ENCODE data around the gene CNTNAP2. TPM values are rescaled to one million over a fixed set of nuclear protein-coding genes. Genes with fewer than 3 reads are reported as not detected.

Gene CNTNAP2
- total RNA-seq: not detected in 2 replicates

DNA sequence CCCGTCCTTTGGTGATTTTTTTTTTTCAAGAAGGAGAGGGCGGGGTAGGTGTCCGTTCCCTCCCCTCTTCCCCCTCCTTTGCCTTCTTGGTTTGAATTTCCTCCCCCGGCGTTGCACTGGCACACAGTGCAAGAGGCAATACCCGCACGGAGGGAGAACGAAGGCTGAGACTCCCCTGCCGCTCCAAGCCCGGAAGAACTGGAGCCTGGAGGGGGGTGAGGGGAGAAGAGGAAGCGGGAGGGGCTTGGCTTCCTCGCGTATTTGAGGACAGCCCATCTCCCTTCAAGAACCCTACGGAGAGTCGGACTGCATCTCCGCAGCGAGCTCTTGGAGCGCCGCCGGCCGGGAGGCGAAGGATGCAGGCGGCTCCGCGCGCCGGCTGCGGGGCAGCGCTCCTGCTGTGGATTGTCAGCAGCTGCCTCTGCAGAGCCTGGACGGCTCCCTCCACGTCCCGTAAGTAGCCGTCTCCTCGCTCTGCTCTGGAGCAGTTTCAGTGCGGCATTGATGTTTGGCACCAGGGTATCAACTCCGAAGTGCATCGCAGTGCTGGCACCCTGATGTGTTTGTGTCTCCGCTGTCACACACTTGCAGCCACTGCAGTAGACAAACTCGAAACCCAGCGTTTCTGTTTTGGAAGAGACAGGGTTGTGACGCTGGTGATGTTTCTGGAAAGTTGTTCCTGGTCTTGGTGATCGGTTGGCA lies at the start of gene CNTNAP2:
TSS of gene CNTNAP2 (plus strand) at position 281 of the 702 bp plus-strand sequence. CDS start at position 357, 76 bp downstream.

